OCI-LY3 (cell line): ENCODE data around the gene KREMEN1.

Experiments used
- H2AFZ ChIP-seq: fragments of 200-600, 300-600 bp; shearing (Covaris generic); 2 replicates; pipeline ENCODE4 v1.6.0; 2014; ENCODE audit warnings: antibody characterized with exemption, low read depth, low read length
- H3K27ac ChIP-seq: fragments of 200-600, 300-600 bp; sonication (generic); 2 replicates; pipeline ENCODE4 v1.5.1; 2014; ENCODE audit warnings: mild to moderate bottlenecking, low read length, moderate library complexity, mixed read lengths
- H3K27me3 ChIP-seq: fragments of 200-600, 300-600 bp; sonication (generic); 2 replicates; pipeline ENCODE4 v1.6.1; 2014; ENCODE audit warnings: low read depth, low read length, mixed read lengths
- H3K36me3 ChIP-seq: fragments of 200-600, 300-600 bp; sonication (generic); replicated peaks from 2 replicates; pipeline ENCODE3; 2014; ENCODE audit warnings: low read depth, low read length, mixed read lengths
- H3K4me1 ChIP-seq: fragments of 300-600, 200-600 bp; sonication (generic); 2 replicates; pipeline ENCODE4 v1.6.1; 2014; ENCODE audit warnings: low read length, mixed read lengths
- H3K4me2 ChIP-seq: fragments of 200-600, 300-600 bp; sonication (generic); 2 replicates; pipeline ENCODE4 v1.6.1; 2014; ENCODE audit warnings: low read length, mixed read lengths
- H3K4me3 ChIP-seq: fragments of 300-600, 200-600 bp; sonication (generic); 2 replicates; pipeline ENCODE4 v1.5.1; 2014; ENCODE audit warnings: antibody characterized with exemption, mild to moderate bottlenecking, low read length, moderate library complexity
- H3K79me2 ChIP-seq: fragments of 300-600, 200-600 bp; shearing (Covaris generic); 2 replicates; pipeline ENCODE4 v1.6.1; 2014; ENCODE audit warnings: mild to moderate bottlenecking, low read length, mixed read lengths
- H3K9ac ChIP-seq: fragments of 300-600, 200-600 bp; shearing (Covaris generic); 2 replicates; pipeline ENCODE4 v1.6.0; 2014; ENCODE audit warnings: mild to moderate bottlenecking, low read length, moderate library complexity
- H3K9me3 ChIP-seq: fragments of 200-600, 300-600 bp; shearing (Covaris generic); 2 replicates; pipeline ENCODE4 v1.6.1; 2014; ENCODE audit warnings: low read length, mixed read lengths; ENCODE audit not compliant: insufficient read depth
- H4K20me1 ChIP-seq: fragments of 200-600, 300-600 bp; sonication (generic); 2 replicates; pipeline ENCODE4 v1.6.1; 2016; ENCODE audit warnings: low read length, mixed read lengths; ENCODE audit not compliant: insufficient read depth
- EZH2phosphoT487 ChIP-seq: fragments of 200-600 bp; shearing (Covaris generic); IDR thresholded peaks from 2 replicates; pipeline ENCODE4 v1.6.1; 2018; ENCODE audit warnings: antibody characterized with exemption, mixed run types, low read depth
- TF ChIP-seq, protein P1 (sequence below): fragments of 200-600, 300-600 bp; sonication (generic); IDR thresholded peaks from 2 replicates; pipeline ENCODE4 v1.5.1; 2014; ENCODE audit warnings: antibody characterized with exemption, low read length, low read depth

KREMEN1 gene

DNA sequence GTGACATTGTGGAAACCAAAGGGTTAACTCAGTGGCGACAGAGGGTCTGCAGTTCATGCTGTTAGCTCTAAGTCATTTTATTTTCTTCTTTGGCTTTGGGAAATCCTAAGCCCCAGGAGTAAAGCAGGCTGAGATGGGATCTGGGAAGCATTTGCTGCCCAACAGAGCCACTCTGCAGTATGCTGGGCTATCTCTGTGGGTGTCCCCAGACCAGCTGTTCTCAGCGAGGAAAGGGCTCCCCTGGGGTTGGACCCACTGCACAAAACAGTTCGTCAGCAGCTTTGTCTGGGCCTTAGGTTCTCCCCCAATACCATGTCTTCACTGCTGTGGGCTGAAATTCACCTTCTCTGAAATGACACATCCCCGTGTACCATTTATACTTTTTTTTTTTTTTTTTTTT, 34.0 kb downstream of the KREMEN1 start:
- no peak for TF ChIP-seq EZH2phosphoT487
- TF ChIP-seq, protein P1, sequence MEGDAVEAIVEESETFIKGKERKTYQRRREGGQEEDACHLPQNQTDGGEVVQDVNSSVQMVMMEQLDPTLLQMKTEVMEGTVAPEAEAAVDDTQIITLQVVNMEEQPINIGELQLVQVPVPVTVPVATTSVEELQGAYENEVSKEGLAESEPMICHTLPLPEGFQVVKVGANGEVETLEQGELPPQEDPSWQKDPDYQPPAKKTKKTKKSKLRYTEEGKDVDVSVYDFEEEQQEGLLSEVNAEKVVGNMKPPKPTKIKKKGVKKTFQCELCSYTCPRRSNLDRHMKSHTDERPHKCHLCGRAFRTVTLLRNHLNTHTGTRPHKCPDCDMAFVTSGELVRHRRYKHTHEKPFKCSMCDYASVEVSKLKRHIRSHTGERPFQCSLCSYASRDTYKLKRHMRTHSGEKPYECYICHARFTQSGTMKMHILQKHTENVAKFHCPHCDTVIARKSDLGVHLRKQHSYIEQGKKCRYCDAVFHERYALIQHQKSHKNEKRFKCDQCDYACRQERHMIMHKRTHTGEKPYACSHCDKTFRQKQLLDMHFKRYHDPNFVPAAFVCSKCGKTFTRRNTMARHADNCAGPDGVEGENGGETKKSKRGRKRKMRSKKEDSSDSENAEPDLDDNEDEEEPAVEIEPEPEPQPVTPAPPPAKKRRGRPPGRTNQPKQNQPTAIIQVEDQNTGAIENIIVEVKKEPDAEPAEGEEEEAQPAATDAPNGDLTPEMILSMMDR = no peak
- H3K79me2 ChIP-seq = no peaks in the 10 kb centered on the region
- no peaks in the 10 kb centered on the region for H4K20me1 ChIP-seq
- H3K4me2 ChIP-seq = no peak overlapping the region
- no peak overlapping the region for H3K27ac ChIP-seq
- H3K36me3 ChIP-seq = no peaks in the 10 kb centered on the region
- no peak overlapping the region for H3K9ac ChIP-seq
- no peak overlapping the region for H3K4me3 ChIP-seq
- no peaks in the 10 kb centered on the region for H3K4me1 ChIP-seq
- peaks cover 29% of the 10 kb centered on the region for H3K27me3 ChIP-seq
- no peaks in the 10 kb centered on the region for H3K9me3 ChIP-seq
- no peak overlapping the region for H2AFZ ChIP-seq

DNA sequence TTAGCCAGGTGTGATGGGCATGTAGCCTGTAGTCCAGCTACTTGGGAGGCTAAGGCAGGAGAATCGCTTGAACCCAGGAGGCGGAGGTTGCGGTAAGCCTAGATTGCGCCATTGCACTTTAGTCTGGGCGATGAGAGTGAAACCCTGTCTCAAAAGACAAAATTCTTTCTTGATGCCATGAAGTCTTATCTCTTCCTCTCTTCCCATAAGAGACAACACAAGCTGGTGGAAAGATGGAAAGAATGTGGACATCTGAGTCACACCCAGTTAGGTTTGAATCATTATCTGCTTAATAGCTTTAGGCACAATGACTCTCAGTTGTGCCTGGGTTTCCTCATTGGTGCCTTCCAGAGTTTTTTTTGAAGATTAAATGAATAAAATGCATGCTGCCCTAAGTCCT, 35.3 kb downstream of the KREMEN1 start:
- Histone ChIP-seq H3K4me3 (no peak overlapping the region), H3K4me2 (no peak overlapping the region), H3K36me3 (no peaks in the 10 kb centered on the region), H3K79me2 (no peaks in the 10 kb centered on the region), H4K20me1 (no peaks in the 10 kb centered on the region), H3K27me3 (peaks cover 18% of the 10 kb centered on the region), H3K9me3 (no peaks in the 10 kb centered on the region), H3K9ac (no peak overlapping the region), H3K27ac (no peak overlapping the region), H2AFZ (no peak overlapping the region), H3K4me1 (no peaks in the 10 kb centered on the region)
- no peak for TF ChIP-seq EZH2phosphoT487
- TF ChIP-seq, protein P1 = no peak

DNA sequence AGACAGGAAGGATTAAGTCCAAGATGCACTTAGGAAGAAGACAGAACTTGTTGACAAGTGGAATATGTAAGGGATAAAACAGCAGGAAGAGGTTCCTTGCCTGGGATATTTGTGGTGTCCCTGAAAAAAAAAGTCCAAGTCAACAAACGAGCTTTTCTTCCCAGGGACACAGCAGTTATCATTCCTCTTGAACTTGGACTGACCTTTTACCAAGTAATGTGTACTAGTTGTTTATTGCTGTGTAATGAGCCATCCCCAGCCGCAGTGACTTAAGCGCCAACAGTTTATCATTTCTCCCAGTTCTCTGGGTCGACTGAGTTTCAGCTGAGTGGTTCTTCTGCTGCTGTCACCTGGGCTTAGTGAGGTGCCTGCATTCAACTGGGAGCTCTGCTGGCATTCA, 37.0 kb downstream of the KREMEN1 start:
- H3K27me3 ChIP-seq = peaks cover 18% of the 10 kb centered on the region
- no peak overlapping the region for H2AFZ ChIP-seq
- H4K20me1 ChIP-seq = no peaks in the 10 kb centered on the region
- H3K36me3 ChIP-seq = no peaks in the 10 kb centered on the region
- H3K4me3 ChIP-seq = no peak overlapping the region
- H3K4me1 ChIP-seq = no peaks in the 10 kb centered on the region
- TF ChIP-seq, protein P1 = no peak
- TF ChIP-seq EZH2phosphoT487 = no peak
- H3K9ac ChIP-seq = no peak overlapping the region
- no peaks in the 10 kb centered on the region for H3K79me2 ChIP-seq
- no peak overlapping the region for H3K27ac ChIP-seq
- H3K4me2 ChIP-seq = no peak overlapping the region
- H3K9me3 ChIP-seq = no peaks in the 10 kb centered on the region

DNA sequence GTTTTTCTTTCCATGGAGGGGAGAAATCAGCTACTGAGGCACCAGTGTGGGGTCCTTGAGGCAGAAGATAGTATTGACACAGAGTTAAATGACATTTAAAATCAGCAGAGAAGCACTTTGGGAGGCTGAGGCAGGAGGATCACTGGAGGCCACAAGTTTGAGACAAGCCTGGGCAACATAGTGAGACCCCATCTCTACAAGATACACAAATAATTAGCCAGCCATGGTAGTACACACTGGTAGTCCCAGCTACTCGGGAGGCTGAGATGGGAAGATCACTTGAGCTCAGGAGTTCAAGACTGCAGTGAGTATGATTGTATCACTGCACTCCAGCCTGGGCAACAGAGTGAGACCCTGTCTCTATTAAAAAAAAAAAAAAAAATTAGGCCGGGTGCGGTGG, 38.1 kb downstream of the KREMEN1 start:
- peaks cover 18% of the 10 kb centered on the region for H3K27me3 ChIP-seq
- no peaks in the 10 kb centered on the region for H3K79me2 ChIP-seq
- no peaks in the 10 kb centered on the region for H4K20me1 ChIP-seq
- H3K4me2 ChIP-seq = no peak overlapping the region
- no peak overlapping the region for H3K27ac ChIP-seq
- H3K9ac ChIP-seq = no peak overlapping the region
- no peaks in the 10 kb centered on the region for H3K36me3 ChIP-seq
- H3K4me1 ChIP-seq = no peaks in the 10 kb centered on the region
- H3K4me3 ChIP-seq = no peak overlapping the region
- H2AFZ ChIP-seq = no peak overlapping the region
- TF ChIP-seq, protein P1 = no peak
- H3K9me3 ChIP-seq = no peaks in the 10 kb centered on the region
